GM19025 (cell line): ENCODE results near the gene MACROD2.
"Not testable (repeated sequence)": the region's sequence is repeated elsewhere in the genome, so short reads cannot be mapped to it uniquely, and the experiment has no call there.

Experiments used
- ATAC-seq: cut with Tn5 transposase; IDR thresholded peaks from one replicate; pipeline ENCODE4 v1.9.1; 2021; ENCODE audit warnings: mild to moderate bottlenecking, low read depth, moderate library complexity; ENCODE audit not compliant: unreplicated experiment

MACROD2 gene

GRCh38 chr20:14956026-14956425 is 960.7 kb downstream of the MACROD2 start:
- ATAC-seq, result no peak

- no peak for ATAC-seq
Observed at GRCh38 chr20:14956538-14956937, 961.2 kb downstream of the MACROD2 start.

- ATAC-seq, result no peak
Observed at GRCh38 chr20:14957402-14957801, 962.1 kb downstream of the MACROD2 start.

- ATAC-seq, result no peak
Observed at GRCh38 chr20:14958626-14959025, 963.3 kb downstream of the MACROD2 start.

- ATAC-seq, result no peak
Observed at GRCh38 chr20:14959506-14960475, 964.5 kb downstream of the MACROD2 start.

- ATAC-seq, result no peak
Observed at GRCh38 chr20:14960831-14961230, 965.5 kb downstream of the MACROD2 start.

GRCh38 chr20:14963262-14963663 is 967.9 kb downstream of the MACROD2 start:
- no peak for ATAC-seq

- ATAC-seq, result no peak
Observed at GRCh38 chr20:14966203-14966602, 970.9 kb downstream of the MACROD2 start.

GRCh38 chr20:14966808-14967207 is 971.5 kb downstream of the MACROD2 start:
- ATAC-seq, result no peak

- ATAC-seq, result no peak
Observed at GRCh38 chr20:14972256-14972655, 976.9 kb downstream of the MACROD2 start.

- no peak for ATAC-seq
Observed at GRCh38 chr20:14972690-14973089, 977.4 kb downstream of the MACROD2 start.

- ATAC-seq, result no peak
Observed at GRCh38 chr20:14979453-14979986, 984.2 kb downstream of the MACROD2 start.

- ATAC-seq, result not testable (repeated sequence)
Observed at GRCh38 chr20:14981486-14981885, 986.2 kb downstream of the MACROD2 start.

- not testable (repeated sequence) for ATAC-seq
Observed at GRCh38 chr20:14982324-14982723, 987.0 kb downstream of the MACROD2 start.

GRCh38 chr20:14984305-14984704 is 989.0 kb downstream of the MACROD2 start:
- ATAC-seq, result no peak

- no peak for ATAC-seq
Observed at GRCh38 chr20:14984768-14985622, 989.7 kb downstream of the MACROD2 start.

- no peak for ATAC-seq
Observed at GRCh38 chr20:14986026-14986655, 990.8 kb downstream of the MACROD2 start.

- ATAC-seq, result no peak
Observed at GRCh38 chr20:14986656-14987055, 991.3 kb downstream of the MACROD2 start.

- ATAC-seq, result no peak
Observed at GRCh38 chr20:14989535-14990290, 994.4 kb downstream of the MACROD2 start.

GRCh38 chr20:14991023-14991422 is 995.7 kb downstream of the MACROD2 start:
- no peak for ATAC-seq
